GM18873 (cell line): Measurements from ENCODE around the gene TAAR6.
"Not testable (repeated sequence)": the region's sequence is repeated elsewhere in the genome, so short reads cannot be mapped to it uniquely, and the experiment has no call there.

Experiments used
- ATAC-seq: cut with Tn5 transposase; IDR thresholded peaks from one replicate; pipeline ENCODE4 v1.9.1; 2021; ENCODE audit warnings: mild to moderate bottlenecking, moderate library complexity, moderate number of reproducible peaks; ENCODE audit not compliant: unreplicated experiment, low FRiP score

TAAR6 gene

GRCh38 chr6:132570221-132570777, at the start of gene TAAR6:
Gene TAAR6, plus strand, starts transcription at chr6:132570322. Its CDS starts 0 bp downstream, at chr6:132570322.
- ATAC-seq: no peak

- no peak for ATAC-seq
Observed at GRCh38 chr6:132520953-132521352, 49.2 kb upstream of the TAAR6 start.

DNA sequence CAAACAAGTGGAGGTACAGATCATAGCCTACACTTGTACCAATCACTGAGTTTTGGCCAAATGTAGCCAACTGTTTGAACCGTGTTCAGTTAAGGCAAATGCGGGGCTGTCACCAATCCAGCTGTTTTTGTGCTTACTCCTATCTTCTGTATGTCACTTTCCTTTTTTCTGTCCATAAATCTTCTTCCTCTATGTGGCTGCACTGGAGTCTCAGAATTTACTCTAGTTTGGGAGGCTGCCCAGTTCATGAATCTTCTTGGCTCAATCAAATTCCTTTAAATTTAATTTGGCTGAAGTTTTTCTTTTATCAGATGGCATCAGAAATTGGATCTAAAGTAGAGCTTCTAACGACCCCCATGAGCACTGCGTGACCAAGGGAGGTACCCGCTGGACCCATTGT, 45.5 kb upstream of the TAAR6 start:
- no peak for ATAC-seq

- no peak for ATAC-seq
Observed at GRCh38 chr6:132525866-132526265, 44.3 kb upstream of the TAAR6 start.

DNA sequence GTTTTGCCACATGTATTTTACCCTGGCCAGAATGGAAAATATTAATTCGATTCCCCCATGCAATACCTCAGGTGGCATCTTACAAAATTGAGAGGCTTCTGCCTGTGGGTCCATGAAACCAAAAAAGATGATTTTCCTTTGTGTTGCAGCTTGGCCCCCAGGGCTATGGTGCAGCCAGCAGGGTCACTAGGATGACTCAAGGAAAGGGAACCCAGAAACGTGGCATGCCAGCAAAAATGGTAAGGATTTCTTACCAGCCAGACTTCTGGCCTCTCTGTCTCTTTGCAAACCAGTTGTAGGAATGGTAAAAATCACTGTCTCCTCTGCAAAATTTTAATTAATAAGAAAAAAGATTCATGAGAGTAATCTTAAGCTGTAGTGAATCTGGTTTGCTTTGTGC, 43.7 kb upstream of the TAAR6 start:
- ATAC-seq: no peak

GRCh38 chr6:132527791-132528190, 42.3 kb upstream of the TAAR6 start:
- ATAC-seq: no peak

- no peak for ATAC-seq
Observed at GRCh38 chr6:132530293-132530974, 39.7 kb upstream of the TAAR6 start.

- not testable (repeated sequence) for ATAC-seq
Observed at GRCh38 chr6:132534546-132534945, 35.6 kb upstream of the TAAR6 start.

- no peak for ATAC-seq
Observed at GRCh38 chr6:132537145-132537544, 33.0 kb upstream of the TAAR6 start.

- ATAC-seq: no peak
Observed at GRCh38 chr6:132537977-132538376, 32.1 kb upstream of the TAAR6 start, which contains the start of gene TAAR9. Gene TAAR9, plus strand, starts transcription at chr6:132538277. Its CDS starts 13 bp downstream, at chr6:132538290.

DNA sequence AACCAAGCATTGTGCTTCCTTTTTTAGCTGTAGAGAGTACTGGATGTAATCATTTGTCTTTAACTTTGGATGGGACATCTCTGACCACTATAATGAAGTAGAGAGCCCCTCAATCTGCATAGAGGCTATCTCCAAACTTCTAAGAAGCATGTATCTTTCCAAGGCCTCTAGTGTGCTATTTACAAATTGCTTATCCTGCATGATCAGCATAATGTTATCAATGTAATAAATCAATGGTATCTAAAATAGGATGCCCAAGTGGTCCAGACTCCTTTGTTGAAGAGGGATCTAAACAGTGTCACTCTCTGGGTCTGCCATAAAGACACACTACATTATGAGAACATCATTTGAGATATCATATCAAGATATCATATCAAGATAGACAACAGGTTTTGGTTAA, 25.3 kb upstream of the TAAR6 start:
- no peak for ATAC-seq

- no peak for ATAC-seq
Observed at GRCh38 chr6:132548746-132549463, 21.2 kb upstream of the TAAR6 start.

- no peak for ATAC-seq
Observed at GRCh38 chr6:132551214-132551613, 18.9 kb upstream of the TAAR6 start.

DNA sequence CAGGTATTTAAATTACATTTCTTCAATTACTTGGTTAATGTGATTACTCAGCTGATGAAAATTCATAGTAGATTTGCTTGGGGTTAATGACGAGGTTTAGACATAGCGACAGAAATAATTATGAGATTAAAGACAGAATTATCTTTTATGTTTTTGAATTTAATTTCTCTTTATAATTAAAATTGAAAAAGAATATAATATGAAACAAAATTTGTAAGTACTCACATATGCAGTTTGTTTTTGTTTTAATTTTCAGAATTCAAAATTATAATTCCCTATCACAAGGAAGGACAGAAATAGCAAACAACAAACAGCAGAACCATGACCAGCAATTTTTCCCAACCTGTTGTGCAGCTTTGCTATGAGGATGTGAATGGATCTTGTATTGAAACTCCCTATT, 17.8 kb upstream of the TAAR6 start, which contains the start of gene TAAR8:
TAAR8 (plus strand) TSS at position 301 of the 400 bp plus-strand sequence; CDS start at position 322, 21 bp downstream.
- no peak for ATAC-seq

- not testable (repeated sequence) for ATAC-seq
Observed at GRCh38 chr6:132560087-132560486, 10.0 kb upstream of the TAAR6 start.

DNA sequence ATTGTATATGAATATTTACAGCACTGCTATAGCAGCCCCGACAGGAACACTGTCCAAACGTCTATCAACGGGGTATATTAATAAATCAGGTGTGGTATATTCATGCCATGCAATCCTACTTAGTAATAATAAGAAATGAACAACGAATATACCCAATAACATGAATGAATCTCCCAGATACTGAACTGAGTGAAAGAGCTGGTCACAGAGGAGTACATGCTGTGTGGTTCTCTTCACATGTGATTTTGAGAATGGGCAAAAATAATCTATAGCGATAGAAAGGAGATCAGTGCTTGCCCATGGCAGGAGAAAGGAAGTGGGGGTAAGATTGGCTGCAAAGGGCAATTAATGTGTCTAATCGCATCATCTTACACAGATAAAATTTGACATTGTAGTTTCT, 3.7 kb upstream of the TAAR6 start:
- no peak for ATAC-seq

DNA sequence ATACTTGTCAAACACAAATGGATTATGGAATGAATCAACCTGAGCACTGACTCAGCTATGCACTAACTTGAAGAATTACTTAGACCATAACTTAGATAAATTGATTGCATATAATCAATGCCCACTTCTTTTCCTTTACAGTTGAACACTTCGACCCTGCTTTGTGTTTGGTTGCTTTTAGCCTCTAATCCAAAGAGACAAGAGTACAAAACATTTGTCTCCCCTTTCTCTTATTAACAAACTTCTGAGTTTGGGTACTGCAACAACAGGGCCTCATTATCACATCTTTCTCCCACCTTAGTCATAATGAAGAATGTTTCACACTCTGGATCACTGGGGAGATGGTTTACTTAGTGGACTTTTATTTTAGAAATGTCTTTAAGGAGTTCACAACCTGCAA, 2.6 kb upstream of the TAAR6 start:
- ATAC-seq: no peak

DNA sequence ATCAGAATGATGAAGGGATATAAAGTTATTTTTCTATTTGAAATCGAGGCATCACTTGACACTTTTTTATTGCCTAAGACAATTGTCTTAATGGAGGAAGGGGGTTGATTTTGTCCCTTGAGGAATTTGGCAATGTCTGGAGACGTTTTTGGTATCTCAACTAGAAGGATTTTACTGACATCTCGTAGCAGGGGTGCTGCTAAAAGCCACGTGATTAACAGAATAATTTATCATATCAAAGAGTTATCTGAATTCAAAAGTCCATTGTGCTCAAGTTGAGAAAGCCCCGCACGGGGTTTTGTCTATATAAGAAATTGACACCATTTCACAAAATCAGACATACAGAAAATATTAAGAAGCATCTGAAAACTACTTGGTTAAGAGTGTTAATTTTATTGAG, 1.5 kb upstream of the TAAR6 start:
- no peak for ATAC-seq

- no peak for ATAC-seq
Observed at GRCh38 chr6:132569170-132569569, 952 bp upstream of the TAAR6 start.

DNA sequence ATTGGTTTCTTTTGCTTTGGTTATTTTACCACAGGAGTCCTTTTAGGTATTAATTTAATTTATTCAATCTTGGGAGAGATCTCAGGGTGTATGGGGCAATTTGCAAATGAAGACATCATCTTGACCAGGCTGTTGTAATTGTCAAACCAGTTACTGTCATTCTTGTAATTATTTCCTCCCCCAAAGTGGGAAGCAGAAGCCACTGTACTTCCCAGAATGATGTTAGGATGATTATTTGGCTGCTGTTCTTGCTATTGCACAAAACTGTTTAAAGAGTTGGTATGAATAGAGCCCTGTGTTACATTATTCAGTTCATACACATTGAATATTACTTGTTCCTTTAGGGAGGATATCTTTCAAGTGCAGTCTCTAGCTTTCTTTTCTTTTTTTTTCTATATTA, 1.7 kb downstream of the TAAR6 start:
- no peak for ATAC-seq

DNA sequence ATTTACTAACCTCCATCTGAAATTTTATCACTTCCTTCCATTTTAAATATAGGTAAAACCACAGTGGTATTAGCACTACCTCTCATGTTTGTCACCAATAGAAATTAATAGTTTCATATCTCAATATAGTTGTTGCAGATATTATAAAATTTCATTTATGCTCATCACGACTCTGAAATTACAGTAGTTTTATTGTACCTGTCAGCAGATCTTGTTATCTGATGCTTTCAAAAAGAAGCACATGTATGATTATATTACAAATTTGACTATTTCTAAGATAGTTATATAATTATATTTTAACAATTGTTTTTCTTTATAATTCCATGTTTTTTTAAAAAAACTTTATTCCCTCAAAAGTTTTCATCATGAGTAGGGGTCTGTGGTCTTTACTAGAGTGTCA, 14.6 kb downstream of the TAAR6 start:
- no peak for ATAC-seq

GRCh38 chr6:132587424-132587823, 17.3 kb downstream of the TAAR6 start:
- no peak for ATAC-seq
